Testis (tissue), 3 donors: ENCODE data around the gene PTPRN2. TPM values are rescaled to one million over a fixed set of nuclear protein-coding genes. Genes with fewer than 3 reads are reported as not detected.

Experiments used
- DNase-seq: peaks from one replicate; pipeline ENCODE4 v3.0.0-alpha.2; 2019
- H3K27ac ChIP-seq, 2 donors: fragments of 200-600 bp; sonication (generic); one replicate each; pipeline ENCODE4 v1.5.1; 2019
- H3K27me3 ChIP-seq: fragments of 200-600 bp; sonication (generic); one replicate; pipeline ENCODE4 v1.5.1; 2019
- H3K36me3 ChIP-seq: fragments of 200-600 bp; sonication (generic); one replicate; pipeline ENCODE4 v1.5.1; 2017; ENCODE audit warnings: low read depth; ENCODE audit errors: missing control alignments
- H3K4me1 ChIP-seq: fragments of 200-600 bp; sonication (generic); one replicate; pipeline ENCODE4 v1.5.1; 2019
- H3K4me3 ChIP-seq, 2 donors: fragments of 200-600 bp; sonication (generic); one replicate each; pipeline ENCODE4 v1.5.1; 2017 to 2019
- H3K9me3 ChIP-seq: fragments of 200-600 bp; sonication (generic); one replicate; pipeline ENCODE4 v1.5.1; 2017
- CTCF ChIP-seq, 3 experiments: fragments of 450-650 bp in 2 of 3; fragments of 200-600 bp in 1 of 3; sonication (generic) in 1 of 3; IDR thresholded peaks; one replicate each; pipeline ENCODE4 v1.5.1; 2016 to 2019; ENCODE audit warnings: antibody characterized with exemption in 3 of 3, mild to moderate bottlenecking in 2 of 3, moderate library complexity in 1 of 3
- POLR2A ChIP-seq: fragments of 450-650 bp; IDR thresholded peaks from one replicate; pipeline ENCODE4 v1.6.1; 2017; ENCODE audit warnings: antibody characterized with exemption, mild to moderate bottlenecking, moderate library complexity
- WGBS, 2 donors: methylation state at CpG; one replicate each; pipeline ENCODE4 v1.1.5; 2018; 5-methylcytosine and 5-hydroxymethylcytosine counted together
- intact Hi-C: fragments of 100-400 bp; cut with DNase I; formaldehyde crosslinking; loops from one replicate; pipeline ENCODE4 v1.15.1; 2023; ENCODE audit warnings: low total_unique reads
- polyA plus RNA-seq: library from polyadenylated mRNA; stranded (reverse); fragments of 350-450 nt; fragmentation: Illumina TruSeq; extraction: RNeasy Lipid Tissue Mini Kit (QIAGEN cat#74804); gene quantifications from one replicate; pipeline ENCODE4 v1.2.3, GENCODE V29; 2014; ENCODE audit warnings: low read depth, low replicate concordance; ENCODE audit not compliant: insufficient read depth
- total RNA-seq, 2 donors: library from RNA; depleted of rRNA; stranded (reverse); fragments of >200 nt; gene quantifications; one replicate each; pipeline ENCODE4 v1.2.3, GENCODE V29; 2016

PTPRN2 gene
- total and polyA plus RNA-seq, 3 donors from 2014 or later: 9.3 to 10.8 (median 9.8) TPM

- TF ChIP-seq POLR2A (no peak), CTCF (IDR thresholded peaks at IDR 0.05) (no peak)
- Histone ChIP-seq H3K27me3 (no peaks in the 10 kb centered on the region), H3K9me3 (no peaks in the 10 kb centered on the region), H3K36me3 (no peaks in the 10 kb centered on the region), H3K4me3 (no peak overlapping the region), H3K4me1 (no peaks in the 10 kb centered on the region), H3K27ac (no peak overlapping the region)
- intact Hi-C loops: no loop called here
- WGBS, 2 donors: 33 to 73% methylated on average over 23 to 24 of the region's 24 CpGs
- no peak for DNase-seq
Observed at GRCh38 chr7:158282461-158283001, 305.1 kb downstream of the PTPRN2 start.

- no peak for TF ChIP-seq CTCF (IDR thresholded peaks at IDR 0.05)
- no peak for TF ChIP-seq POLR2A
- Histone ChIP-seq H3K4me1 (no peaks in the 10 kb centered on the region), H3K4me3 (no peak overlapping the region), H3K27me3 (no peaks in the 10 kb centered on the region), H3K36me3 (no peaks in the 10 kb centered on the region), H3K27ac (no peak overlapping the region), H3K9me3 (no peaks in the 10 kb centered on the region)
- WGBS, 2 donors: 75 to 85% methylated on average over 4 to 8 of the region's 8 CpGs
- intact Hi-C loops: no loop called here
- no peak for DNase-seq
Observed at GRCh38 chr7:158281441-158281840, 306.2 kb downstream of the PTPRN2 start.

GRCh38 chr7:158280448-158281144 lies 307.0 kb downstream of the PTPRN2 start:
- Histone ChIP-seq H3K27ac (no peak overlapping the region), H3K4me1 (no peaks in the 10 kb centered on the region), H3K27me3 (no peaks in the 10 kb centered on the region), H3K4me3 (peak overlapping the region in 1 of 2 donors; percentile 17), H3K36me3 (no peaks in the 10 kb centered on the region), H3K9me3 (no peaks in the 10 kb centered on the region)
- peak; percentile 14 for DNase-seq
- 65 to 68% methylated on average over 29 of the region's 29 CpGs for WGBS, 2 donors
- TF ChIP-seq CTCF (IDR thresholded peaks at IDR 0.05) (no peak), POLR2A (no peak)
- intact Hi-C loops: no loop called here

- 72 to 76% methylated on average over 33 to 53 of the region's 53 CpGs for WGBS, 2 donors
- peak; percentile 11 for DNase-seq
- H3K4me1 ChIP-seq: no peaks in the 10 kb centered on the region
- TF ChIP-seq POLR2A (no peak), CTCF (IDR thresholded peaks at IDR 0.05) (no peak)
- no peaks in the 10 kb centered on the region for H3K27me3 ChIP-seq
- H3K27ac ChIP-seq: no peak overlapping the region
- no peaks in the 10 kb centered on the region for H3K36me3 ChIP-seq
- H3K4me3 ChIP-seq: peak overlapping the region in 1 of 2 donors; percentile 17
- intact Hi-C loops: no loop called here
- no peaks in the 10 kb centered on the region for H3K9me3 ChIP-seq
Observed at GRCh38 chr7:158279539-158280447, 307.8 kb downstream of the PTPRN2 start.
